Purkinje cell (primary cell): Measurements from ENCODE around the gene ARL2BP. TPM values are rescaled to one million over a fixed set of nuclear protein-coding genes. Genes with fewer than 3 reads are reported as not detected.

ENCODE experiments used
- polyA plus RNA-seq: library from polyadenylated mRNA; unstranded; fragments of >200 nt; fragmentation: Nextera tagmentation; gene quantifications from 2 replicates; pipeline ENCODE4 v1.2.1, GENCODE V29; 2014

Gene ARL2BP
- 28.9 and 35.2 TPM in 2 replicates for polyA plus RNA-seq

DNA sequence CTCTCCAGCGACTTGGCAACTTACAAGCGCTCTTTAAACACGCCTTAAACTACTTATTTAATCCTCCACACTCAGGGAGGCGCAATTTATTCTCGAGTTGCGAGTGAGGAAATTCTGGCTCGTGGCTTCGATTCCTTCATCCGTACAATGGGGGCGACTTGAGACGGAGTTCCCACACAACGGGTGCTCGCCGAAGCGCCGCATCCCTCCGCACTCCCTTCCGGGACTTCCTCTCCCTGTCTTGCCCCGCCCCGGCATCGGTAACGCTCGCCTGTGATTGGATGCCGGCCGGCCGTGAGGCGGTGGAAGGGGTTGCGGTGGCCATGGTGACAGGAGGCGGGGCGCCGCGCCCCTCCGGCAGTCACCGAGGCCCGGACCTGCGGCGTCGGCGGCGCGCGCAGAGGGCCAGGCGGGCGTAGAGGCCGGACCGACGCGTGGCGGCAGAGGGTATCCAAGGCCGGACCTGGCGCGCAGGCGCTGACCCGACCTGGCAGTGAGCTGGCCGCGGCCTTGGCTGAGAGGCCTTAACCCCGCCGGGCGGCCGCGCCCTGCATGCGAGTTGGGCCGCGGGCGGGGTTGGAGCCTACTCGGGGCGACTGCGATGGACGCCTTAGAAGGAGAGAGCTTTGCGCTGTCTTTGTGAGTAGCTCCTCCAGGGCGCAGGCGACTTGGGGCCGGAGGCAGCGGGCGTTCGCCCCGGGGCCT, at the start of gene ARL2BP:
Gene ARL2BP, plus strand, starts transcription at position 493 of the 705 bp plus-strand sequence. Its CDS starts 109 bp downstream, at position 602.

GRCh38 chr16:57284209-57284951, 39.3 kb downstream of the ARL2BP start, which contains the start of gene PLLP:
Gene PLLP (minus strand): TSS chr16:57284672. CDS start chr16:57284540, 132 bp downstream.

Other genes starting within 250 kb of the ARL2BP start
- gene CPNE2, start 152.7 kb upstream of the ARL2BP start, polyA plus RNA-seq = 3.3 and 9.6 TPM in 2 replicates
- gene PSME3IP1, start 59.2 kb upstream of the ARL2BP start, polyA plus RNA-seq = 58.1 and 67.8 TPM in 2 replicates
- gene RSPRY1, start 58.9 kb upstream of the ARL2BP start, polyA plus RNA-seq = 19.3 and 21.3 TPM in 2 replicates
- gene PLLP, start 39.4 kb downstream of the ARL2BP start, polyA plus RNA-seq = 0.55 and 1.4 TPM in 2 replicates
- not detected in 2 replicates for gene CCL22, start 113.5 kb downstream of the ARL2BP start, polyA plus RNA-seq
- gene CX3CL1, start 127.2 kb downstream of the ARL2BP start, polyA plus RNA-seq = 15.3 and 16.5 TPM in 2 replicates
- not detected in 2 replicates for gene CCL17, start 159.5 kb downstream of the ARL2BP start, polyA plus RNA-seq
- gene CIAPIN1, start 202.1 kb downstream of the ARL2BP start, polyA plus RNA-seq = 77.0 and 80.1 TPM in 2 replicates
- 31.4 and 34.8 TPM in 2 replicates for gene COQ9, start 202.2 kb downstream of the ARL2BP start, polyA plus RNA-seq
- 15.9 and 29.5 TPM in 2 replicates for gene POLR2C, start 217.4 kb downstream of the ARL2BP start, polyA plus RNA-seq
- 0.77 and 1.6 TPM in 2 replicates for gene DOK4, start 241.2 kb downstream of the ARL2BP start, polyA plus RNA-seq